Measurements from ENCODE around the gene COL18A1.
"Not testable (repeated sequence)": the region's sequence is repeated elsewhere in the genome, so short reads cannot be mapped to it uniquely, and the experiment has no call there.

The COL18A1 gene

GRCh38 chr21:45522381-45522780, 117.4 kb downstream of the COL18A1 start:
- DNase-seq: no peak
- H3K27me3 Mint-ChIP-seq: no peaks in the 10 kb centered on the region
- H3K36me3 Mint-ChIP-seq: peaks cover 63% of the 10 kb centered on the region
- H3K4me1 Mint-ChIP-seq: peaks cover 21% of the 10 kb centered on the region
- H3K4me3 Mint-ChIP-seq: no peak overlapping the region
- H3K27ac Mint-ChIP-seq: no peak overlapping the region
- CTCF ChIA-PET: no interaction called here
- H3K9me3 Mint-ChIP-seq: peaks cover 38% of the 10 kb centered on the region

DNA sequence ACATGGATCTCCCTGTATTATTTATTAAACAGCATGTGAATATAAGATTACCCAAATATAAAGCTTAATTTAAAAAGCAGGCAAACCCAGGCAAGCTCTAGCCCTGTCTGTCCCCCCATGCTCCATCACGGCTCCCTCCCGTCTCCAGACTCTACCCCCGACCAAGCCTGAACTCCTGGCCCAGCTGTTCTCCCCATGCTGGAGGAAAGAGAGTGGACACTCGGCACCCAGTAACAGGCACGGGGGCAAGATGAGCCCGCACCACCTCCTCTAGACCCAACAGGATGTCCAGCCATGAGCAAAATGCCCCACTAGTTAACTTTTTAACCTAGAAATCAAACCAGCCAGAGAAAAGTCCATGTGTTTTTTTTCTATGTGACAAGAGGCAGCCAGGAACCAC, 118.0 kb downstream of the COL18A1 start:
- H3K4me3 Mint-ChIP-seq: no peak overlapping the region
- H3K27me3 Mint-ChIP-seq: no peaks in the 10 kb centered on the region
- peaks cover 15% of the 10 kb centered on the region for H3K4me1 Mint-ChIP-seq
- no peak for DNase-seq
- peaks cover 63% of the 10 kb centered on the region for H3K36me3 Mint-ChIP-seq
- no peak overlapping the region for H3K27ac Mint-ChIP-seq
- peaks cover 35% of the 10 kb centered on the region for H3K9me3 Mint-ChIP-seq
- CTCF ChIA-PET: no interaction called here

DNA sequence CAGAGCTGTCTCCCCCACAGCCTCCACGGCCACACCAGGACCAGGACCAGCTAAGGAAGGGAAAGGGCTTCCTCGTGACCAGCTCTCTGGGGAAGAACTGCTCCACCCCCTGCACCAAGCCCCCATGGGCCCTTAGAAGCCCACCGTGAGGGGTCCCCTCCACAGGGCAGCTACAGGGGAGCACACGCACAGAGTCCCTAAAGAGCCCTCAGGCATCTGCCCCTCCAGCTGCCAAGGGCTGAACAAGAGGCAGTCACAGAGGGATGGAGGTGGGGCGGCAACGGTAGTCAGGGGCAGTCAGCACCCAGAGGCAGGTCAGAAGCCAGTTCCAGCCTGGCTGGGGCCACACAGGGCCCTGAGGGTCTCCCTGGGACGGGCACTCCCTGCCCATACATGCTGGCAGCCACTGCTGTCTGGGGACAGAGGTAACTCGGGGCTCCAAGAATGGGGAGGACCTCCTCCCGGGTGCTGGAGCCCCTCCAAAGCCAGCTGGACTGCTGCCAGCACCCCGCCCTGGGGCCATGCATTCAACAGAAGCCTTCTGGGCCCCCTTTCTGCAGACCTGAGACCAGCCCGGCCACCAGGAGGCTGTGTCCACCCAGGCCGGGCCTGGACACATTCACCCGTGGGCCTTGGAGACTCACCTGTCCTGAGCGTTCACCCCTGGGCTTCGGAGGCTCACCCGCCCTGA, 118.6 kb downstream of the COL18A1 start:
- Mint-ChIP-seq H3K27ac (no peak overlapping the region), H3K9me3 (peaks cover 29% of the 10 kb centered on the region), H3K27me3 (no peaks in the 10 kb centered on the region), H3K4me3 (no peak overlapping the region), H3K36me3 (peaks cover 59% of the 10 kb centered on the region), H3K4me1 (peaks cover 9% of the 10 kb centered on the region)
- DNase-seq: no peak
- CTCF ChIA-PET: no interaction called here

GRCh38 chr21:45524756-45525152, 119.8 kb downstream of the COL18A1 start:
- Mint-ChIP-seq H3K27me3 (no peaks in the 10 kb centered on the region), H3K4me1 (peaks cover 2% of the 10 kb centered on the region), H3K36me3 (peaks cover 47% of the 10 kb centered on the region), H3K27ac (no peak overlapping the region), H3K4me3 (no peak overlapping the region), H3K9me3 (peaks cover 18% of the 10 kb centered on the region)
- no peak for DNase-seq
- CTCF ChIA-PET: no interaction called here

GRCh38 chr21:45525153-45525909, 120.4 kb downstream of the COL18A1 start:
- Mint-ChIP-seq H3K27me3 (no peaks in the 10 kb centered on the region), H3K4me1 (no peaks in the 10 kb centered on the region), H3K27ac (no peak overlapping the region), H3K36me3 (peaks cover 42% of the 10 kb centered on the region), H3K9me3 (peaks cover 12% of the 10 kb centered on the region), H3K4me3 (no peak overlapping the region)
- CTCF ChIA-PET: no interaction called here
- DNase-seq: no peak

GRCh38 chr21:45525910-45526306, 120.9 kb downstream of the COL18A1 start:
- H3K4me1 Mint-ChIP-seq: no peaks in the 10 kb centered on the region
- no peak for DNase-seq
- CTCF ChIA-PET: interaction anchor here (0.6 kb wide), 1 partner anchor 47 kb away, joined by 3 read pairs; no protein-coding TSS in a partner anchor
- no peak overlapping the region for H3K4me3 Mint-ChIP-seq
- H3K27ac Mint-ChIP-seq: no peak overlapping the region
- no peaks in the 10 kb centered on the region for H3K27me3 Mint-ChIP-seq
- H3K9me3 Mint-ChIP-seq: peaks cover 11% of the 10 kb centered on the region
- peaks cover 37% of the 10 kb centered on the region for H3K36me3 Mint-ChIP-seq

GRCh38 chr21:45527151-45527999, 122.4 kb downstream of the COL18A1 start:
- CTCF ChIA-PET, DNase-seq, H3K27ac Mint-ChIP-seq, H3K9me3 Mint-ChIP-seq, H3K27me3 Mint-ChIP-seq, H3K4me3 Mint-ChIP-seq, H3K4me1 Mint-ChIP-seq: not testable (repeated sequence)
- H3K36me3 Mint-ChIP-seq: peaks cover 29% of the 10 kb centered on the region

DNA sequence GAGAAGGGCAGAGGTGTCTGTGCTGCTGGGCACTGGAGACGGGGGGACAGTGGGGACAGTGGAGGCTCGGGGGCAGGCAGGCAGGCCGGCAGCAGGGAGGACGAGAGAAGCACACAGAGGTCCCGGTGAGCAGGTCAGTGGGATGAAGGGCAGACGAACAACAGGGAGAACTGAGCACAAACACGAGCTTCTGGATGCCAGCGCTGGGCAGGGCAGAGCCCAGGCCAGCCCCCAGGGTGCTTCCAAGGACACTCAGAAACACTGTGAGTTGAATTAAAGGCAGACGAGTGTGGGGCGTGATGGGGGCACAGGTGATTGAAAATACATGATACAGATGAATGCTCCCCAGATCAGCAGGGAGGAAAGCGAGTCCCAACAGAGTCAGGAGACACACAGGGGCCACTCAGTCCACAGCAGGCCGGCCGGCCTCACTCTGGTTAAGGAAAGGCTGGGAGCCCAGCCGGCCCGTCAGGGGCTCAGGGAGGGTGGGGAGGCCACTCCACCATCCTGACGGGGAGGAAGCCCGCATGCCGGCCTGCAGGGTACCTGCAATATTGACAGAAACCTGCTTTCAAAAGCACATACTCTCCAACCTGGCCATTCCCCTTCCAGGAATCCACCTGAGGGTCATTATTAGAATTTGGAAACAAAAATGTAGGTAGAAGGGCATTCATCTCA, 123.2 kb downstream of the COL18A1 start:
- no peaks in the 10 kb centered on the region for H3K9me3 Mint-ChIP-seq
- H3K27ac Mint-ChIP-seq: no peak overlapping the region
- peaks cover 14% of the 10 kb centered on the region for H3K4me1 Mint-ChIP-seq
- H3K27me3 Mint-ChIP-seq: no peaks in the 10 kb centered on the region
- no peak for DNase-seq
- CTCF ChIA-PET: no interaction called here
- H3K4me3 Mint-ChIP-seq: no peak overlapping the region
- H3K36me3 Mint-ChIP-seq: peaks cover 23% of the 10 kb centered on the region

- Mint-ChIP-seq H3K27me3 (no peaks in the 10 kb centered on the region), H3K27ac (peak overlapping the region; percentile 7), H3K36me3 (peaks cover 23% of the 10 kb centered on the region), H3K4me1 (peaks cover 17% of the 10 kb centered on the region), H3K4me3 (no peak overlapping the region), H3K9me3 (no peaks in the 10 kb centered on the region)
- no peak for DNase-seq
- CTCF ChIA-PET: no interaction called here
Measured at GRCh38 chr21:45528981-45529784, 124.2 kb downstream of the COL18A1 start.

- H3K4me1 Mint-ChIP-seq: peaks cover 17% of the 10 kb centered on the region
- no peak for DNase-seq
Measured at GRCh38 chr21:45529785-45530422, 124.9 kb downstream of the COL18A1 start.

GRCh38 chr21:45530423-45531113, 125.6 kb downstream of the COL18A1 start:
- Mint-ChIP-seq H3K27me3 (no peaks in the 10 kb centered on the region), H3K4me3 (no peak overlapping the region), H3K4me1 (peaks cover 17% of the 10 kb centered on the region), H3K36me3 (peaks cover 30% of the 10 kb centered on the region), H3K27ac (no peak overlapping the region), H3K9me3 (no peaks in the 10 kb centered on the region)
- no peak for DNase-seq
- CTCF ChIA-PET: no interaction called here

More at GRCh38 chr21:45529785-45530422, 124.9 kb downstream of the COL18A1 start:
- H3K9me3 Mint-ChIP-seq: no peaks in the 10 kb centered on the region
- H3K36me3 Mint-ChIP-seq: peaks cover 28% of the 10 kb centered on the region
- H3K27ac Mint-ChIP-seq: no peak overlapping the region
- CTCF ChIA-PET: no interaction called here
- no peak overlapping the region for H3K4me3 Mint-ChIP-seq
- no peaks in the 10 kb centered on the region for H3K27me3 Mint-ChIP-seq

DNA sequence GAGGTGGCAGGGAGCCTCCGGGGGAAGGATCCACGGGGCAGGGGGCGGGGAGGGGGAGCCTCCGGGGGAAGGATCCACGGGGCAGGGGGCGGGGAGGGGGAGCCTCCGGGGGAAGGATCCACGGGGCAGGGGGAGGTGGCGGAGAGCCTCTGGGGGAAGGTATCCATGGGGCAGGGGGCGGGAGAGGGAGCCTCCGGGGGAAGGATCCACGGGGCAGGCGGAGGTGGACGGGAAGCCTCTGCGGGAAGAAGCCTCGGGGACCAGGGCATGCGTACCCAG, 126.1 kb downstream of the COL18A1 start:
- H3K4me3 Mint-ChIP-seq, CTCF ChIA-PET, DNase-seq, H3K27me3 Mint-ChIP-seq, H3K9me3 Mint-ChIP-seq, H3K27ac Mint-ChIP-seq: not testable (repeated sequence)
- H3K4me1 Mint-ChIP-seq: peaks cover 17% of the 10 kb centered on the region
- H3K36me3 Mint-ChIP-seq: peaks cover 29% of the 10 kb centered on the region
